SK-N-MC (cell line): ENCODE data around the gene CAPN3.

Experiments used
- EZH2 ChIP-seq: fragments of 200-600 bp; sonication (generic); IDR thresholded peaks from one replicate; pipeline ENCODE4 v1.6.1; 2017; ENCODE audit warnings: antibody characterized with exemption
- POLR2AphosphoS5 ChIP-seq: IDR thresholded peaks from 2 replicates; pipeline ENCODE4 v1.6.1; 2012; ENCODE audit warnings: mild to moderate bottlenecking, low read depth, low read length, borderline replicate concordance

GRCh38 chr15:42359985-42360384, 684 bp downstream of the CAPN3 start:
- no peak for TF ChIP-seq POLR2AphosphoS5
- no peak for TF ChIP-seq EZH2
